Astrocyte of the spinal cord (primary cell): ENCODE measurements around the gene CC2D2B.
"Not testable (repeated sequence)": the region's sequence is repeated elsewhere in the genome, so short reads cannot be mapped to it uniquely, and the experiment has no call there.

ENCODE experiments used
- DNase-seq: peaks from one replicate; pipeline ENCODE4 v3.0.0; 2011; ENCODE audit warnings: low read depth, low spot score
- H3K4me3 ChIP-seq: 2 replicates; pipeline ENCODE4 v1.5.1; 2011; ENCODE audit warnings: low read depth, mild to moderate bottlenecking, low read length, moderate library complexity
- in situ Hi-C: cut with HindIII; loops from 2 replicates; pipeline ENCODE4 v1.10.0; 2017; ENCODE audit warnings: low sequenced_read_pairs
- TF ChIP-seq, protein P1 (sequence below): IDR thresholded peaks from 2 replicates; pipeline ENCODE4 v1.5.1; 2012; ENCODE audit warnings: low read depth, mild to moderate bottlenecking, low read length, inconsistent platforms

Gene CC2D2B

DNA sequence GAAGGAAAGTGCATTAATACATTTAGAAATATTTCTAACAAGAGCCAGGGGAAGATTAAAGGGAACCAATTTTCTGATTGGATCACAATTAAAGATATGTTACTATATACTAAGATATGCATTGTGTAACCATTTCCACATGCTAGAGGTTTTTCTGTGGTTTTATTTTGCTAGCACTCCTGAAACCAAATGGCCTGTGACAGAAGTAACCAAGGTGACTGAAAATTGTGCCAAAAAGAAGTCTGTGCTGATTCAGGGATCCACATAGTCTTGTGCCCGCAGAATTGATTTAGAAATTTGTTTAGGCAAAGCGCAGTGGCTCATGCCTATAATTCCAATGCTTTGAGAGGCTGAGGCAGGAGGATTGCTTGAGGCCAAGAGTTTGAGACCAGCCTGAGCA lies 1.8 kb downstream of the CC2D2B start:
- TF ChIP-seq, protein P1, sequence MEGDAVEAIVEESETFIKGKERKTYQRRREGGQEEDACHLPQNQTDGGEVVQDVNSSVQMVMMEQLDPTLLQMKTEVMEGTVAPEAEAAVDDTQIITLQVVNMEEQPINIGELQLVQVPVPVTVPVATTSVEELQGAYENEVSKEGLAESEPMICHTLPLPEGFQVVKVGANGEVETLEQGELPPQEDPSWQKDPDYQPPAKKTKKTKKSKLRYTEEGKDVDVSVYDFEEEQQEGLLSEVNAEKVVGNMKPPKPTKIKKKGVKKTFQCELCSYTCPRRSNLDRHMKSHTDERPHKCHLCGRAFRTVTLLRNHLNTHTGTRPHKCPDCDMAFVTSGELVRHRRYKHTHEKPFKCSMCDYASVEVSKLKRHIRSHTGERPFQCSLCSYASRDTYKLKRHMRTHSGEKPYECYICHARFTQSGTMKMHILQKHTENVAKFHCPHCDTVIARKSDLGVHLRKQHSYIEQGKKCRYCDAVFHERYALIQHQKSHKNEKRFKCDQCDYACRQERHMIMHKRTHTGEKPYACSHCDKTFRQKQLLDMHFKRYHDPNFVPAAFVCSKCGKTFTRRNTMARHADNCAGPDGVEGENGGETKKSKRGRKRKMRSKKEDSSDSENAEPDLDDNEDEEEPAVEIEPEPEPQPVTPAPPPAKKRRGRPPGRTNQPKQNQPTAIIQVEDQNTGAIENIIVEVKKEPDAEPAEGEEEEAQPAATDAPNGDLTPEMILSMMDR = no peak
- DNase-seq = no peak
- H3K4me3 ChIP-seq = no peak overlapping the region
- in situ Hi-C loops = no loop called here

GRCh38 chr10:95916039-95916438 lies 8.3 kb downstream of the CC2D2B start:
- DNase-seq, H3K4me3 ChIP-seq, in situ Hi-C loops: not testable (repeated sequence)

- in situ Hi-C loops = no loop called here
- DNase-seq = no peak
- TF ChIP-seq, protein P1 = no peak
- H3K4me3 ChIP-seq = no peak overlapping the region
Measured at GRCh38 chr10:95920798-95921426, 13.1 kb downstream of the CC2D2B start.

GRCh38 chr10:95925033-95925432 lies 17.3 kb downstream of the CC2D2B start:
- no peak for DNase-seq
- H3K4me3 ChIP-seq = no peak overlapping the region
- in situ Hi-C loops = no loop called here
- TF ChIP-seq, protein P1 = no peak

DNA sequence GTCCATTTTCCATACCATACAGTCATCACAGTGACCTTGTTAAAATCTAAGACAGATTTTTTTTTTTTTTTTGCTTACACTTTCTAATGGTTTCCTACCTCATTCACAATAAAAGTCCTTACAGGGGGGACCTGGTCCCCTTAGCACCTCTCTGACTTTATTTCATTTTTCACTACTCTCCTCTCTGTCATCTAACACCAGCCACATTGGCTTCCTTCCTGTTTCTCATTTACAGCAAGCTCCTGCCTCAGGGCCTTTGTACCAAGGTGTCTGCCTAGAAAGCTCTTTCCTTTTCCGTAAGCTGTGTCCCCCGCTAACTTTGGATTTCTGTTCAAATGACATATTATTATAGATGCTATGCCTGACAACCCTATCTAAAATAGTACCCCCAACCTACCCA lies 27.7 kb downstream of the CC2D2B start:
- in situ Hi-C loops = no loop called here
- no peak overlapping the region for H3K4me3 ChIP-seq
- no peak for DNase-seq
- TF ChIP-seq, protein P1 = no peak

- no peak for DNase-seq
- in situ Hi-C loops = no loop called here
- H3K4me3 ChIP-seq = no peak overlapping the region
- TF ChIP-seq, protein P1 = no peak
Measured at GRCh38 chr10:95941115-95941514, 33.3 kb downstream of the CC2D2B start.

DNA sequence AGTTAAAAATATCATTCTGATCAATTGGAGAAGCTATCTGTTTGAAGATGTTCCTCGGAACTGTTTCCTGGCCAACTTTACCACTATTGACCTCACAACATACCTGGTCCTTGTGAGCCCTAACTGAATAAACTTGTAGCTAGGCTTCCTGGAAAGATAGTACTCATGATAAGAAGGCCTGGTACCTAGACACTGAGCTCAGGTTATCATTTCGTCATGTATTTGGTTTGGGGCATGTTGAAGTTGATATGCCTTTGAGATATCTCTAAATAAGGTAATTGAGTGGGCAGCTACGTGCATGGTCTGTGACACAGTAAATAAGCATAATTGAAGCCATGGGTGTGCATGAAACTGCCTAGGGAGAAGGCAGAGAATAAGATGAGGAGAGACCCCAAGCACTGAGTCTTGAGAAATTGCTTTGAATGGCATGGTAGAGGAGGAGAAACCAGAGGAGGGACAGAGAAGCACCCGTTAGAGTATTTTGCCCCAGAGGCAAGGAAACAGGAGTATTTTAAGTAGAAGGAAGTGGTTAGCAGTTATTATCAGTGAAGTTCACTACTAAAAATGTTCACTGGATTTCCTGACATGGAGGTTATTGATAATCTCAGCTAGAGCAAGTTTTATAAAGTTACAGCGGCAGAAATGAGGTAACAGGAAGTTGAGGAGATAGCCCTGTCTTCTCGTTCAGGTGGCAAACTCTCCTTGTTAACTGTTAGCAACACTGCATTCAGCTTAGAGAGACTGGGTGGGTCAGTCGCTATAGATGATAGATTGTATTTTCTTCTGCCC lies 55.6 kb downstream of the CC2D2B start:
- in situ Hi-C loops = no loop called here
- H3K4me3 ChIP-seq = no peak overlapping the region
- TF ChIP-seq, protein P1 = no peak
- no peak for DNase-seq
